LoVo (cell line): Measurements from ENCODE around the gene KIAA1328.
"Not testable (repeated sequence)": the region's sequence is repeated elsewhere in the genome, so short reads cannot be mapped to it uniquely, and the experiment has no call there.

ENCODE experiments used
- DNase-seq: peaks from one replicate; pipeline ENCODE4 v3.0.0-alpha.2; 2016; ENCODE audit warnings: low spot score

The KIAA1328 gene

GRCh38 chr18:37156330-37156942, 327.5 kb downstream of the KIAA1328 start:
- no peak for DNase-seq

- DNase-seq, result no peak
These were observed 331.3 kb downstream of the KIAA1328 start for GRCh38 chr18:37160038-37160820.

- no peak for DNase-seq
These were observed 332.6 kb downstream of the KIAA1328 start for GRCh38 chr18:37161491-37161890.

GRCh38 chr18:37162551-37162950, 333.6 kb downstream of the KIAA1328 start:
- no peak for DNase-seq

GRCh38 chr18:37163119-37163518, 334.2 kb downstream of the KIAA1328 start:
- DNase-seq, result no peak

- no peak for DNase-seq
These were observed 337.6 kb downstream of the KIAA1328 start for GRCh38 chr18:37166491-37166890.

GRCh38 chr18:37166966-37167365, 338.0 kb downstream of the KIAA1328 start:
- DNase-seq, result not testable (repeated sequence)

- DNase-seq, result no peak
These were observed 342.1 kb downstream of the KIAA1328 start for GRCh38 chr18:37170984-37171383.

GRCh38 chr18:37173384-37173783, 344.5 kb downstream of the KIAA1328 start:
- DNase-seq, result no peak

GRCh38 chr18:37175727-37176620, 347.0 kb downstream of the KIAA1328 start:
- no peak for DNase-seq

- no peak for DNase-seq
These were observed 347.7 kb downstream of the KIAA1328 start for GRCh38 chr18:37176621-37176934.

- no peak for DNase-seq
These were observed 350.5 kb downstream of the KIAA1328 start for GRCh38 chr18:37179384-37179783.

- DNase-seq, result no peak
These were observed 351.2 kb downstream of the KIAA1328 start for GRCh38 chr18:37180086-37180485.

- no peak for DNase-seq
These were observed 353.6 kb downstream of the KIAA1328 start for GRCh38 chr18:37182340-37183135.

- no peak for DNase-seq
These were observed 355.4 kb downstream of the KIAA1328 start for GRCh38 chr18:37184209-37184868.

- DNase-seq, result no peak
These were observed 359.3 kb downstream of the KIAA1328 start for GRCh38 chr18:37188016-37188791.

GRCh38 chr18:37199741-37200140, 370.8 kb downstream of the KIAA1328 start:
- no peak for DNase-seq

- DNase-seq, result no peak
These were observed 378.4 kb downstream of the KIAA1328 start for GRCh38 chr18:37207343-37207742.

- no peak for DNase-seq
These were observed 381.9 kb downstream of the KIAA1328 start for GRCh38 chr18:37210781-37211180.

GRCh38 chr18:37218022-37218590, 389.2 kb downstream of the KIAA1328 start:
- DNase-seq, result no peak
